HepG2 (cell line): ENCODE measurements around the gene SIN3A. TPM values are rescaled to one million over a fixed set of nuclear protein-coding genes. Genes with fewer than 3 reads are reported as not detected.

Experiments
- ATAC-seq: fragments of 200-7000 bp; cut with Tn5 transposase; 3 replicates; pipeline ENCODE4 v1.9.1; 2020; ENCODE audit warnings: mild to moderate bottlenecking, moderate library complexity
- BruUV-seq: library from RNA; stranded (reverse); fragments of 400-500 nt; replicated peaks from 2 replicates; lab custom pipeline; 2021; lab: Mats Ljungman, UMichigan
- CTCF ChIA-PET: fragments of 300-600 bp; formaldehyde crosslinking; extraction: SDS; loops from one replicate; lab custom pipeline; 2021; ENCODE audit warnings: low total read pairs, inconsistent platforms, low intra/inter-chr PET ratio; lab: Yijun Ruan, JAX
- POLR2A ChIA-PET: fragments of 350-600 bp; sonication (Branson Sonifier 250); formaldehyde crosslinking; loops from one replicate; lab custom pipeline; 2020; ENCODE audit warnings: antibody characterized with exemption, inconsistent platforms; lab: Yijun Ruan, JAX
- DNase-seq: peaks from one replicate; pipeline ENCODE4 v3.0.0-alpha.2; 2015; ENCODE audit warnings: low spot score
- FAIRE-seq: peaks from 3 replicates; lab custom pipeline; 2011; peaks lifted over from hg19 to GRCh38; lab: Jason Lieb, UNC
- H2AFZ ChIP-seq: one replicate; pipeline ENCODE4 v1.6.1; 2011; ENCODE audit warnings: low read length, inconsistent platforms
- H3K27ac ChIP-seq: fragments of 300-600 bp; 3 replicates; pipeline ENCODE4 v1.8.0; 2011; ENCODE audit warnings: mixed run types, mild to moderate bottlenecking, mixed read lengths, low read length, inconsistent platforms; ENCODE audit not compliant: insufficient read depth; ENCODE audit errors: extremely low read length
- H3K27me3 ChIP-seq, 2 experiments: fragments of 200-600 bp in 1 of 2; 2 replicates in 1 of 2; 3 replicates in 1 of 2; pipeline versions ENCODE4 v1.6.0 to v1.8.0; 2011; ENCODE audit warnings: low read length in 2 of 2, mild to moderate bottlenecking in 2 of 2, moderate library complexity in 2 of 2, inconsistent platforms in 1 of 2; ENCODE audit not compliant: insufficient read depth in 2 of 2, control insufficient read depth in 1 of 2
- H3K36me3 ChIP-seq, 2 experiments: fragments of 200-600 bp in 1 of 2; replicated peaks in 1 of 2; 2 replicates in 1 of 2; 3 replicates in 1 of 2; pipeline versions ENCODE4 v1.5.1 to v1.8.0; 2011; ENCODE audit warnings: low read length in 2 of 2, inconsistent platforms in 1 of 2; ENCODE audit not compliant: insufficient read depth in 2 of 2, control insufficient read depth in 1 of 2
- H3K4me1 ChIP-seq: 2 replicates; pipeline ENCODE4 v1.5.1; 2012; ENCODE audit warnings: low read length, inconsistent platforms; ENCODE audit not compliant: insufficient read depth
- H3K4me2 ChIP-seq: 2 replicates; pipeline ENCODE4 v1.6.0; 2011; ENCODE audit warnings: low read depth, low read length, inconsistent platforms
- H3K4me3 ChIP-seq, 3 experiments: fragments of 200-600 bp in 1 of 3; sonication (generic), shearing (Covaris generic) in 1 of 3; replicated peaks in 1 of 3; 2 replicates each; pipeline ENCODE4 v1.5.1; 2011 to 2016; ENCODE audit warnings: low read length in 3 of 3, inconsistent platforms in 2 of 3, low read depth in 2 of 3, mild to moderate bottlenecking in 2 of 3, control low read depth in 1 of 3, mixed read lengths in 1 of 3; ENCODE audit not compliant: insufficient read depth in 1 of 3
- H3K79me2 ChIP-seq: one replicate; pipeline ENCODE4 v1.6.1; 2011; ENCODE audit warnings: low read length, inconsistent platforms; ENCODE audit not compliant: insufficient read depth
- H3K9ac ChIP-seq: 2 replicates; pipeline ENCODE4 v1.6.0; 2011; ENCODE audit warnings: mild to moderate bottlenecking, low read depth, low read length, inconsistent platforms; ENCODE audit not compliant: insufficient read depth
- H3K9me3 ChIP-seq: 2 replicates; pipeline ENCODE4 v1.5.1; 2012; ENCODE audit warnings: mild to moderate bottlenecking, low read length
- H4K20me1 ChIP-seq: 2 replicates; pipeline ENCODE4 v1.6.0; 2011; ENCODE audit warnings: inconsistent platforms, mild to moderate bottlenecking, low read length, moderate library complexity; ENCODE audit not compliant: insufficient read depth
- ATF7 ChIP-seq, 2 experiments: fragments of 450-650 bp in 1 of 2; sonication (generic) in 1 of 2; formaldehyde crosslinking in 1 of 2; IDR thresholded peaks; 2 replicates each; pipeline versions ENCODE4 v1.4.0 to v1.6.1; 2016 to 2020; ENCODE audit warnings: antibody characterized with exemption in 1 of 2, mild to moderate bottlenecking in 1 of 2, missing genetic modification reagents in 1 of 2
- BORCS8-MEF2B ChIP-seq: sonication (generic); formaldehyde crosslinking; IDR thresholded peaks from 2 replicates; pipeline ENCODE4 v1.8.0; 2022; ENCODE audit warnings: mild to moderate bottlenecking, missing genetic modification reagents
- BRCA1 ChIP-seq: sonication (generic); formaldehyde crosslinking; IDR thresholded peaks from 2 replicates; pipeline ENCODE4 v1.4.0; 2020; ENCODE audit warnings: missing genetic modification reagents
- CHD4 ChIP-seq: fragments of 200-600 bp; sonication (generic); IDR thresholded peaks from 2 replicates; pipeline ENCODE4 v1.7.0; 2017; ENCODE audit warnings: mild to moderate bottlenecking, low read length, borderline replicate concordance
- ELF1 ChIP-seq: sonication (generic); formaldehyde crosslinking; IDR thresholded peaks from 2 replicates; pipeline ENCODE4 v1.4.0; 2020; ENCODE audit warnings: missing genetic modification reagents
- GPN1 ChIP-seq: sonication (generic); formaldehyde crosslinking; IDR thresholded peaks from 2 replicates; pipeline ENCODE4 v1.5.1; 2020; ENCODE audit warnings: missing genetic modification reagents, borderline replicate concordance
- GTF3A ChIP-seq: sonication (generic); formaldehyde crosslinking; conservative IDR thresholded peaks from 2 replicates; pipeline ENCODE4 v1.4.0; 2020; ENCODE audit warnings: mild to moderate bottlenecking, missing genetic modification reagents
- MED1 ChIP-seq: sonication (generic); formaldehyde crosslinking; IDR thresholded peaks from 2 replicates; pipeline ENCODE4 v1.4.0; 2020; ENCODE audit warnings: missing genetic modification reagents
- MZF1 ChIP-seq: sonication (generic); formaldehyde crosslinking; IDR thresholded peaks from 2 replicates; pipeline ENCODE4 v1.8.1; 2023; ENCODE audit warnings: mild to moderate bottlenecking, missing genetic modification reagents, borderline replicate concordance
- NKX3-1 ChIP-seq: sonication (generic); formaldehyde crosslinking; IDR thresholded peaks from 2 replicates; pipeline ENCODE4 v1.5.0; 2020; ENCODE audit warnings: missing genetic modification reagents
- SAP130 ChIP-seq: IDR thresholded peaks from 2 replicates; pipeline ENCODE4 v1.6.1; 2016; ENCODE audit warnings: low read depth
- YEATS4 ChIP-seq: sonication (generic); formaldehyde crosslinking; IDR thresholded peaks from 2 replicates; pipeline ENCODE4 v1.4.0; 2020; ENCODE audit warnings: missing genetic modification reagents, borderline replicate concordance
- ZFY ChIP-seq: sonication (generic); formaldehyde crosslinking; IDR thresholded peaks from 2 replicates; pipeline ENCODE4 v1.4.0; 2020; ENCODE audit warnings: missing genetic modification reagents
- ZKSCAN5 ChIP-seq: sonication (generic); formaldehyde crosslinking; IDR thresholded peaks from 2 replicates; pipeline ENCODE4 v1.5.1; 2020; ENCODE audit warnings: mild to moderate bottlenecking, missing genetic modification reagents
- ZNF326 ChIP-seq: sonication (generic); formaldehyde crosslinking; IDR thresholded peaks from 2 replicates; pipeline ENCODE4 v1.4.0; 2020; ENCODE audit warnings: missing genetic modification reagents, borderline replicate concordance
- ZNF530 ChIP-seq: sonication (generic); formaldehyde crosslinking; IDR thresholded peaks from 2 replicates; pipeline ENCODE4 v1.5.0; 2020; ENCODE audit warnings: low read depth, mild to moderate bottlenecking, missing genetic modification reagents
- ZNF615 ChIP-seq: sonication (generic); formaldehyde crosslinking; IDR thresholded peaks from 2 replicates; pipeline ENCODE4 v1.5.0; 2020; ENCODE audit warnings: mild to moderate bottlenecking, missing genetic modification reagents, borderline replicate concordance
- WGBS: methylation state at CpG from one replicate; pipeline ENCODE4 v1.1.6; 2017; ENCODE audit warnings: low lambda C conversion rate; 5-methylcytosine and 5-hydroxymethylcytosine counted together
- in situ Hi-C: cut with HindIII; loops from 2 replicates; pipeline ENCODE4 v1.10.0; 2017; ENCODE audit warnings: low pct_unique_long_range_greater_than_20kb; ENCODE audit not compliant: extremely low pct_ligation_motif_present
- intact Hi-C: fragments of 100-400 bp; cut with micrococcal nuclease; formaldehyde crosslinking; loops from one replicate; pipeline ENCODE4 v1.10.0; 2022; ENCODE audit not compliant: unreplicated experiment
- polyA plus RNA-seq, 8 experiments: library from polyadenylated mRNA; depleted of rRNA in 3 of 8; stranded (reverse) in 7 of 8; unstranded in 1 of 8; fragments of >200 nt; fragmentation: Illumina TruSeq in 4 of 8; extraction: Trizol in 4 of 8; gene quantifications; 2 replicates each; pipeline versions ENCODE4 v1.2.1 to v1.2.3, GENCODE V29; 2011 to 2016; ENCODE audit warnings: low read depth in 4 of 8, missing spikeins in 1 of 8, mixed read lengths in 1 of 8; ENCODE audit not compliant: insufficient read depth in 1 of 8
- total RNA-seq, 5 experiments: library from RNA; depleted of rRNA; stranded (reverse); fragments of >200 nt; fragmentation: Illumina TruSeq; extraction: Trizol; gene quantifications; 2 replicates each; pipeline ENCODE4 v1.2.3, GENCODE V29; 2016; ENCODE audit warnings: low read depth in 1 of 5
- TF ChIP-seq, protein P1 (sequence below): sonication (generic); formaldehyde crosslinking; IDR thresholded peaks from 2 replicates; pipeline ENCODE4 v1.5.1; 2020; ENCODE audit warnings: mild to moderate bottlenecking, missing genetic modification reagents, borderline replicate concordance
- TF ChIP-seq, protein P2 (sequence below): sonication (generic); formaldehyde crosslinking; IDR thresholded peaks from 2 replicates; pipeline ENCODE4 v1.8.1; 2023; ENCODE audit warnings: mild to moderate bottlenecking, inconsistent platforms, moderate library complexity, missing genetic modification reagents, borderline replicate concordance

Gene SIN3A
- total and polyA plus RNA-seq, 2 of the 13 experiments (the other 11 are each of a cell fraction or from before 2014, with no cell fraction given): 16.1 to 28.1 TPM

DNA sequence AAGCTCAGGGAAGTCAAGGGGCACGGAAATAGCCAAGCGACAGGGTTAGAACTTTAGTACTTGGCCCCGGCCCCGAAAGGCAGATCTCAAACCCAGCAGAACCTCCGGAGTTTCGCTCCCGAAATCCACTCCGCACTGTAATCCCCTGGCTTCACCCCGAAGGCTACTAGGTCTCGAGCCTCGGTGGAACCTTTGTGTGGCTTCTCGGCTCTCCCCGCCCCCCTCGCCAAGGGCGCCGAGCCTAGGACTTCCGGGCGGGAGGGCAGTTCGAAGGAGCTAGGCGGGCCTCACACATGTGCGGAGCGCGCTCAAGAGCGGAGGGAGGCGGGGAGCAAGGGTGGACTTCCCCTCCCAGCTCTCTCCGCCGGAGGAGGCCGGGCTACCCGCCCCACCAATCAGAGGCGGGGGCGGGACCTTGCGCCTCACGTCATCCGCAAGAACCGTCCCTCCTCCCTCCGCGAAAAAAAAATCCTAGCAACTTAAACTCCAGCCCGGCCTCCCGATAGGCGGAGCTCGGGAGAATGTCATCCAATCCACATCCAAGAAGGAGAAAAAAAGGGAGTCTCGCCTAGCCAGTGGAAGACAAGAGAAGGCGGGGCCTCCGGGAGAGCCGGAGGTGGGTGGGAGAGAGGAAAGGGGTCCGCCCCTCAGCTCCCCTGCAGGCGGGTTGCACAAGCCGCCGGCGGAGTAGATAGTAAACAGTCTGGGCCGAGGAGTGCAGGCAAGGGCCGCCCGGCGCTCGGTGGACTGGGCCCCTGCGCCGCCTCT is 2.4 kb upstream of the SIN3A start (continued):
- TF ChIP-seq ZNF615 (CRISPR knock-in tag) (no peak), YEATS4 (CRISPR knock-in tag) (peak; percentile 61; the same call in 1 of the 2 replicates), GPN1 (no peak), ZNF530 (CRISPR knock-in tag) (no peak), BORCS8-MEF2B (CRISPR knock-in tag) (0 out of 2 replicates have a peak, but pooled peaks have one; percentile 67)
- TF ChIP-seq, protein P1, sequence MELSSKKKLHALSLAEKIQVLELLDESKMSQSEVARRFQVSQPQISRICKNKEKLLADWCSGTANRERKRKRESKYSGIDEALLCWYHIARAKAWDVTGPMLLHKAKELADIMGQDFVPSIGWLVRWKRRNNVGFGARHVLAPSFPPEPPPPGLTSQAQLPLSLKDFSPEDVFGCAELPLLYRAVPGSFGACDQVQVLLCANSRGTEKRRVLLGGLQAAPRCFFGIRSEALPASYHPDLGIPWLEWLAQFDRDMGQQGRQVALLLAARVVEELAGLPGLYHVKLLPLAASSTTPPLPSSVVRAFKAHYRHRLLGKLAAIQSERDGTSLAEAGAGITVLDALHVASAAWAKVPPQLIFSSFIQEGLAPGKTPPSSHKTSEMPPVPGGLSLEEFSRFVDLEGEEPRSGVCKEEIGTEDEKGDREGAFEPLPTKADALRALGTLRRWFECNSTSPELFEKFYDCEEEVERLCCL (CRISPR knock-in tag): no peak

DNA sequence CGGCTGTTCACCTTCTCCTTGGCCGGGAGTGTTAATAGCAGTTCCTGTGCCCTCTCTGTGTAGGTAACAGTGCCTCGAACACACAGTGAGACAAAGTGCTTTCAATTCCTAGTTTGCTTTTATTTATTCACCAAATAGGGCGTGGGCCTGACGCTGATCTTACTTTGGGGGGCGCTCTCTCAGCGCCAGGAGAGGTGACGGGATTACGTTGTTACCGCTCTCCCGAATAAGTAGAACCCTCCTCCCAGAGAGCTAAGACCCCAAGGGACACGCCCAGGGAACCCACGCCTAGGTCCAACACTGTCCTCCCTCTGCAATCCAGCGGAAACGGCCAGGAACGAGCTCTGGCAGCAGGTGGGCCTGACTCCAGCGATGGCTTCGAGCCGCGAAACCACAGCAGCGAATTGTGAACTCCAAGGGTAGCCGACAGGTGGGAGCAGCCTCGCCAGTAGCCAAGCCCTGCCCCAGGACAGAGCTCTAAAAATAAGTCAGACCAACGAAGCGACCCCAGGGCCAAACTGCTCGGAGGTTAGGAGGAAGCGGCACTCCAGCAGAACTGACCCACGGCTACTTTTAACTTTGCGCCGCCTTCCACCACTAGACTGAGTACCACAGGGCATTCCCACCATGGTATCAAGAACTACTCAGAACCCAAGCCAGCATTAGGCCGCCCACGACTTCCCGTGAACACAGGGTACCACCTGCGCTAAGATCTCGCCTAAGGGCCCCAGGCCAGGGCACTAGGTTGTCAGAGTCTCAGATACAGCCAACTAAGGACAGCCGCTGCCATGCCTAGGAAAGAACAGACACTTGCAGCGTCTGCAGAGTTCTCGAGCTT is 1.6 kb upstream of the SIN3A start:
- intact Hi-C loops: loop anchor here (5.0 kb wide), 2 partner anchors 86 to 174 kb away; partner anchors contain the start of genes MAN2C1 and SNUPN
- Histone ChIP-seq H4K20me1 (peaks cover 29% of the 10 kb centered on the region), H2AFZ (no peak overlapping the region), H3K4me1 (peaks cover 37% of the 10 kb centered on the region), H3K4me3 (peak overlapping the region; percentile 69 to 88 (median 71)), H3K36me3 (no peaks in the 10 kb centered on the region), H3K4me2 (peak overlapping the region; percentile 98), H3K9me3 (no peaks in the 10 kb centered on the region), H3K9ac (peak overlapping the region; percentile 88), H3K27me3 (no peaks in the 10 kb centered on the region; a peak in 1 of 5 replicates), H3K27ac (peak overlapping the region; percentile 94), H3K79me2 (peaks cover 32% of the 10 kb centered on the region)
- POLR2A ChIA-PET: interaction anchor here (0.7 to 7.8 kb wide), 10 partner anchors 9 to 431 kb away, joined by 3 to 185 read pairs (median 4); partner anchors contain the start of genes IMP3, MAN2C1, PTPN9 and SNUPN
- no peak for FAIRE-seq
- peak; percentile 42 for DNase-seq
- CTCF ChIA-PET: no interaction called here
- no peak for ATAC-seq
- BruUV-seq: TSS peak; percentile 72
- in situ Hi-C loops: loop anchor here (5.0 kb wide), 1 partner anchor 86 kb away; the partner anchor contains the start of gene MAN2C1
- WGBS: 0% methylated on average over 8 of the region's 38 CpGs
- TF ChIP-seq GTF3A (0 out of 2 replicates have a peak, but pooled peaks have one; percentile 32), ATF7 (IDR thresholded peaks at IDR 0.05) (no peak), ATF7 (CRISPR knock-in tag; IDR thresholded peaks at IDR 0.05) (no peak), CHD4 (peak; percentile 6; the same call in 1 of the 2 replicates), ZKSCAN5 (no peak), MZF1 (CRISPR knock-in tag) (no peak), ELF1 (CRISPR knock-in tag) (no peak), NKX3-1 (CRISPR knock-in tag) (0 out of 2 replicates have a peak, but pooled peaks have one; percentile 14), ZNF326 (CRISPR knock-in tag) (no peak), MED1 (CRISPR knock-in tag) (no peak), ZFY (CRISPR knock-in tag) (peak; percentile 28), SAP130 (0 out of 2 replicates have a peak, but pooled peaks have one; percentile 10), BRCA1 (CRISPR knock-in tag) (peak; percentile 29; the same call in 1 of the 2 replicates)
- TF ChIP-seq, protein P2, sequence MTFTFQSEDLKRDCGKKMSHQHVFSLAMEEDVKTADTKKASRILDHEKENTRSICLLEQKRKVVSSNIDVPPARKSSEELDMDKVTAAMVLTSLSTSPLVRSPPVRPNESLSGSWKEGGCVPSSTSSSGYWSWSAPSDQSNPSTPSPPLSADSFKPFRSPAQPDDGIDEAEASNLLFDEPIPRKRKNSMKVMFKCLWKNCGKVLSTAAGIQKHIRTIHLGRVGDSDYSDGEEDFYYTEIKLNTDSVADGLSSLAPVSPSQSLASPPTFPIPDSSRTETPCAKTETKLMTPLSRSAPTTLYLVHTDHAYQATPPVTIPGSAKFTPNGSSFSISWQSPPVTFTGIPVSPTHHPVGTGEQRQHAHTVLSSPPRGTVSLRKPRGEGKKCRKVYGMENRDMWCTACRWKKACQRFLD (CRISPR knock-in tag): peak; percentile 63; the same call in 1 of the 2 replicates
